ENCODE measurements around the gene FBLN2. TPM values are rescaled to one million over a fixed set of nuclear protein-coding genes. Genes with fewer than 3 reads are reported as not detected.

FBLN2 gene
- polyA plus RNA-seq, 1 of the 3 experiments (the other 2 are of a cell fraction) = 5.2 TPM

GRCh38 chr3:13624671-13625125 lies 75.8 kb downstream of the FBLN2 start:
- no peak for DNase-seq
- Histone ChIP-seq H3K4me2 (no peak overlapping the region), H3K27me3 (ENCODE audit: insufficient read depth) (no peaks in the 10 kb centered on the region), H4K20me1 (ENCODE audit: insufficient read depth) (no peaks in the 10 kb centered on the region), H3K27ac (ENCODE audit: low read depth in 2 of 2, low read length in 1 of 2) (no peak overlapping the region), H3K9me3 (no peaks in the 10 kb centered on the region), H3K36me3 (replicated peaks in 1 of 2; ENCODE audit: control insufficient read depth in 1 of 2, insufficient read depth in 2 of 2, low read length in 1 of 2) (no peaks in the 10 kb centered on the region), H3K9me2 (no peaks in the 10 kb centered on the region), H3F3A (replicated peaks; ENCODE audit: insufficient read depth) (no peaks in the 10 kb centered on the region), H3K79me2 (ENCODE audit: insufficient read depth) (no peaks in the 10 kb centered on the region), H3K9ac (no peak overlapping the region), H3K4me3 (ENCODE audit: low read depth in 2 of 2, low read length in 1 of 2) (no peak overlapping the region), H3K4me1 (ENCODE audit: control insufficient read depth in 1 of 2, insufficient read depth in 2 of 2, low read depth in 1 of 2, low read length in 1 of 2) (peaks cover 0 to 12% of the 10 kb centered on the region in 2 experiments; a peak in 1 of 4 replicates), H2AFZ (ENCODE audit: low read depth) (no peak overlapping the region)
- POLR2A ChIA-PET = no interaction called here
- 75% methylated on average over 5 of the region's 8 CpGs for WGBS (ENCODE audit: low lambda C conversion rate)
- no peak for TF ChIP-seq EP300 (IDR thresholded peaks at IDR 0.05; ENCODE audit: borderline replicate concordance in 1 of 2, low read depth in 1 of 2, low read length in 1 of 2)
- no peak for TF ChIP-seq TCF12 (IDR thresholded peaks at IDR 0.05)
- no peak for TF ChIP-seq FOSL2 (IDR thresholded peaks at IDR 0.05; ENCODE audit: borderline replicate concordance, low read depth)
- TF ChIP-seq MEF2A (IDR thresholded peaks at IDR 0.05; ENCODE audit: borderline replicate concordance, low read depth) = no peak
- no peak for TF ChIP-seq MAX (IDR thresholded peaks at IDR 0.05; ENCODE audit: low read depth)
- no peak for TF ChIP-seq YY1 (IDR thresholded peaks at IDR 0.05; ENCODE audit: low read depth)
- TF ChIP-seq MXI1 (IDR thresholded peaks at IDR 0.05; ENCODE audit: low read depth, low read length) = no peak
- TF ChIP-seq GATA2 (CRISPR knock-in tag; IDR thresholded peaks at IDR 0.05) = no peak
- no peak for TF ChIP-seq SIN3A (IDR thresholded peaks at IDR 0.05; ENCODE audit: borderline replicate concordance, low read depth, low read length)
- no peak for TF ChIP-seq USF2 (IDR thresholded peaks at IDR 0.05; ENCODE audit: borderline replicate concordance, low read depth, low read length)
- no peak for TF ChIP-seq FOXJ3 (CRISPR knock-in tag; IDR thresholded peaks at IDR 0.05)
- TF ChIP-seq PBX3 (IDR thresholded peaks at IDR 0.05) = no peak
- no peak for TF ChIP-seq FOXM1 (IDR thresholded peaks at IDR 0.05; ENCODE audit: low read depth)
- CTCF ChIA-PET = interaction anchor here (3.1 to 4.8 kb wide), 2 partner anchors 24 to 129 kb away, joined by 14 to 31 read pairs; no protein-coding TSS in a partner anchor

- Histone ChIP-seq H3K9me3 (no peaks in the 10 kb centered on the region), H3K9ac (no peak overlapping the region), H3K79me2 (ENCODE audit: insufficient read depth) (no peaks in the 10 kb centered on the region), H4K20me1 (ENCODE audit: insufficient read depth) (no peaks in the 10 kb centered on the region), H3K27me3 (ENCODE audit: insufficient read depth) (no peaks in the 10 kb centered on the region), H3K27ac (ENCODE audit: low read depth in 2 of 2, low read length in 1 of 2) (no peak overlapping the region), H2AFZ (ENCODE audit: low read depth) (no peak overlapping the region), H3K36me3 (replicated peaks in 1 of 2; ENCODE audit: control insufficient read depth in 1 of 2, insufficient read depth in 2 of 2, low read length in 1 of 2) (no peaks in the 10 kb centered on the region), H3K4me1 (ENCODE audit: control insufficient read depth in 1 of 2, insufficient read depth in 2 of 2, low read depth in 1 of 2, low read length in 1 of 2) (peaks cover 0 to 12% of the 10 kb centered on the region in 2 experiments; a peak in 1 of 4 replicates), H3K9me2 (no peaks in the 10 kb centered on the region), H3K4me2 (no peak overlapping the region), H3K4me3 (ENCODE audit: low read depth in 2 of 2, low read length in 1 of 2) (no peak overlapping the region), H3F3A (replicated peaks; ENCODE audit: insufficient read depth) (no peaks in the 10 kb centered on the region)
- WGBS (ENCODE audit: low lambda C conversion rate) = 80% methylated on average over 1 of the region's 12 CpGs
- ChIA-PET POLR2A (no interaction called here), CTCF (interaction anchor here (1.1 to 2.3 kb wide), 4 partner anchors 10 to 130 kb away, joined by 3 to 11 read pairs (median 5); no protein-coding TSS in a partner anchor)
- DNase-seq = no peak
- TF ChIP-seq PBX3 (IDR thresholded peaks at IDR 0.05) (no peak), GABPA (IDR thresholded peaks at IDR 0.05; ENCODE audit: low read depth) (no peak), MEF2A (IDR thresholded peaks at IDR 0.05; ENCODE audit: borderline replicate concordance, low read depth) (no peak), TEAD4 (IDR thresholded peaks at IDR 0.05; ENCODE audit: borderline replicate concordance, insufficient read depth) (no peak), TCF12 (IDR thresholded peaks at IDR 0.05) (no peak), CTCF (IDR thresholded peaks at IDR 0.05) (no peak), POLR2AphosphoS5 (IDR thresholded peaks at IDR 0.05; ENCODE audit: low read depth, low read length) (no peak)
Measured at GRCh38 chr3:13626396-13626795, 77.5 kb downstream of the FBLN2 start.

All from SK-N-SH (cell line).